NAMALWA (cell line): ENCODE measurements around the gene SUCLG2.

Source experiments
- DNase-seq: peaks from one replicate; pipeline ENCODE4 v3.0.0-alpha.2; 2015; ENCODE audit warnings: low spot score

The SUCLG2 gene

GRCh38 chr3:67458408-67458807 lies 196.0 kb downstream of the SUCLG2 start:
- DNase-seq = no peak

GRCh38 chr3:67453628-67454027 lies 200.8 kb downstream of the SUCLG2 start:
- DNase-seq = no peak

- DNase-seq = no peak
Measured at GRCh38 chr3:67450153-67450552, 204.3 kb downstream of the SUCLG2 start.

GRCh38 chr3:67447393-67447792 lies 207.0 kb downstream of the SUCLG2 start:
- DNase-seq = no peak

- DNase-seq = no peak
Measured at GRCh38 chr3:67437789-67438188, 216.6 kb downstream of the SUCLG2 start.

- DNase-seq = no peak
Measured at GRCh38 chr3:67437090-67437489, 217.3 kb downstream of the SUCLG2 start.

- no peak for DNase-seq
Measured at GRCh38 chr3:67433109-67433508, 221.3 kb downstream of the SUCLG2 start.

- DNase-seq = no peak
Measured at GRCh38 chr3:67431887-67432286, 222.5 kb downstream of the SUCLG2 start.

- no peak for DNase-seq
Measured at GRCh38 chr3:67423722-67424121, 230.7 kb downstream of the SUCLG2 start.

GRCh38 chr3:67421912-67422311 lies 232.5 kb downstream of the SUCLG2 start:
- no peak for DNase-seq

- DNase-seq = no peak
Measured at GRCh38 chr3:67419779-67420178, 234.6 kb downstream of the SUCLG2 start.

GRCh38 chr3:67419218-67419529 lies 235.2 kb downstream of the SUCLG2 start:
- DNase-seq = no peak

GRCh38 chr3:67418426-67419217 lies 235.8 kb downstream of the SUCLG2 start:
- DNase-seq = no peak

GRCh38 chr3:67416703-67417102 lies 237.7 kb downstream of the SUCLG2 start:
- no peak for DNase-seq

- no peak for DNase-seq
Measured at GRCh38 chr3:67415511-67415910, 238.9 kb downstream of the SUCLG2 start.

GRCh38 chr3:67414740-67415139 lies 239.7 kb downstream of the SUCLG2 start:
- DNase-seq = no peak

GRCh38 chr3:67405193-67405592 lies 249.2 kb downstream of the SUCLG2 start:
- DNase-seq = no peak

- DNase-seq = no peak
Measured at GRCh38 chr3:67402873-67403272, 251.5 kb downstream of the SUCLG2 start.

- DNase-seq = no peak
Measured at GRCh38 chr3:67401921-67402320, 252.5 kb downstream of the SUCLG2 start.

- no peak for DNase-seq
Measured at GRCh38 chr3:67400476-67400875, 253.9 kb downstream of the SUCLG2 start.

GRCh38 chr3:67389176-67389575 lies 265.2 kb downstream of the SUCLG2 start:
- DNase-seq = no peak

GRCh38 chr3:67388738-67389137 lies 265.7 kb downstream of the SUCLG2 start:
- no peak for DNase-seq

GRCh38 chr3:67386451-67386850 lies 268.0 kb downstream of the SUCLG2 start:
- no peak for DNase-seq

- peak; percentile 53 for DNase-seq
Measured at GRCh38 chr3:67384760-67385397, 269.5 kb downstream of the SUCLG2 start.
